H9 (cell line): ENCODE measurements around the gene RAB3IP. TPM values are rescaled to one million over a fixed set of nuclear protein-coding genes. Genes with fewer than 3 reads are reported as not detected.

Source experiments
- DNase-seq: peaks from one replicate; pipeline ENCODE4 v3.0.0-alpha.2; 2017
- H2AFZ ChIP-seq: one replicate; pipeline ENCODE4 v1.6.1; 2013; ENCODE audit warnings: mild to moderate bottlenecking, low read length, control low read depth, moderate library complexity
- H2AK5ac ChIP-seq: 2 replicates; pipeline ENCODE4 v1.6.1; 2013; ENCODE audit warnings: low read length, control low read depth, mixed read lengths; ENCODE audit not compliant: insufficient read length
- H2BK120ac ChIP-seq: one replicate; pipeline ENCODE4 v1.6.1; 2013; ENCODE audit warnings: low read depth, mild to moderate bottlenecking, low read length, control low read depth, inconsistent platforms; ENCODE audit not compliant: poor library complexity, severe bottlenecking
- H2BK12ac ChIP-seq: 2 replicates; pipeline ENCODE4 v1.6.1; 2013; ENCODE audit warnings: low read length, control low read depth, mixed read lengths, low read depth; ENCODE audit not compliant: insufficient read length
- H2BK15ac ChIP-seq: 2 replicates; pipeline ENCODE4 v1.6.1; 2013; ENCODE audit warnings: low read depth, low read length, control low read depth
- H2BK20ac ChIP-seq: one replicate; pipeline ENCODE4 v1.6.1; 2013; ENCODE audit warnings: low read depth, mild to moderate bottlenecking, low read length, control low read depth, inconsistent platforms; ENCODE audit not compliant: poor library complexity, severe bottlenecking
- H2BK5ac ChIP-seq: 2 replicates; pipeline ENCODE4 v1.6.1; 2013; ENCODE audit warnings: low read length, control low read depth, mixed read lengths; ENCODE audit not compliant: insufficient read length
- H3K14ac ChIP-seq: 2 replicates; pipeline ENCODE4 v1.6.1; 2013; ENCODE audit warnings: low read length, control low read depth; ENCODE audit not compliant: insufficient read depth
- H3K18ac ChIP-seq: 2 replicates; pipeline ENCODE4 v1.6.1; 2013; ENCODE audit warnings: low read depth, mild to moderate bottlenecking, mixed read lengths, low read length, control low read depth; ENCODE audit not compliant: insufficient read length
- H3K23ac ChIP-seq: 2 replicates; pipeline ENCODE4 v1.6.1; 2013; ENCODE audit warnings: low read length, control low read depth, mixed read lengths, low read depth; ENCODE audit not compliant: insufficient read length
- H3K23me2 ChIP-seq: 2 replicates; pipeline ENCODE4 v1.6.1; 2013; ENCODE audit warnings: low read depth, mild to moderate bottlenecking, mixed read lengths, low read length, control low read depth; ENCODE audit not compliant: insufficient read length, poor library complexity, severe bottlenecking
- H3K27ac ChIP-seq: 2 replicates; pipeline ENCODE4 v1.5.1; 2013; ENCODE audit warnings: low read length, control low read depth, mixed read lengths, low read depth; ENCODE audit not compliant: insufficient read length
- H3K27me3 ChIP-seq: 2 replicates; pipeline ENCODE4 v1.6.1; 2013; ENCODE audit warnings: low read length, control low read depth, inconsistent platforms; ENCODE audit not compliant: insufficient read depth
- H3K4ac ChIP-seq: 2 replicates; pipeline ENCODE4 v1.6.1; 2013; ENCODE audit warnings: low read depth, mild to moderate bottlenecking, control low read depth, inconsistent platforms, low read length, moderate library complexity
- H3K4me1 ChIP-seq: 2 replicates; pipeline ENCODE4 v1.6.1; 2013; ENCODE audit warnings: low read length, control low read depth, inconsistent platforms; ENCODE audit not compliant: insufficient read depth
- H3K4me2 ChIP-seq: 2 replicates; pipeline ENCODE4 v1.6.1; 2013; ENCODE audit warnings: low read length, control low read depth, mixed read lengths; ENCODE audit not compliant: insufficient read length, insufficient read depth
- H3K56ac ChIP-seq: 2 replicates; pipeline ENCODE4 v1.6.1; 2013; ENCODE audit warnings: low read depth, mild to moderate bottlenecking, mixed read lengths, low read length, control low read depth; ENCODE audit not compliant: insufficient read length
- H3K79me1 ChIP-seq: 2 replicates; pipeline ENCODE4 v1.6.1; 2013; ENCODE audit warnings: low read depth, mild to moderate bottlenecking, moderate library complexity, low read length, control low read depth, inconsistent platforms; ENCODE audit not compliant: insufficient read depth, poor library complexity, severe bottlenecking
- H3K79me2 ChIP-seq: 2 replicates; pipeline ENCODE4 v1.6.1; 2013; ENCODE audit warnings: low read length, control low read depth, inconsistent platforms; ENCODE audit not compliant: insufficient read depth
- H3K9ac ChIP-seq: 2 replicates; pipeline ENCODE4 v1.6.1; 2013; ENCODE audit warnings: low read length, control low read depth, mixed read lengths; ENCODE audit not compliant: insufficient read length; ENCODE audit errors: extremely low read depth
- H3K9me3 ChIP-seq: one replicate; pipeline ENCODE4 v1.6.1; 2013; ENCODE audit warnings: low read depth, low read length, inconsistent platforms; ENCODE audit not compliant: control insufficient read depth
- H3T11ph ChIP-seq: one replicate; pipeline ENCODE4 v1.6.1; 2013; ENCODE audit warnings: mild to moderate bottlenecking, low read length, control low read depth, inconsistent platforms
- H4K20me1 ChIP-seq: one replicate; pipeline ENCODE4 v1.6.1; 2013; ENCODE audit not compliant: control insufficient read depth, insufficient read length, insufficient read depth
- H4K5ac ChIP-seq: 2 replicates; pipeline ENCODE4 v1.6.1; 2013; ENCODE audit warnings: low read depth, mild to moderate bottlenecking, mixed read lengths, low read length, control low read depth; ENCODE audit not compliant: insufficient read length
- H4K8ac ChIP-seq: replicated peaks from 2 replicates; pipeline ENCODE4 v1.6.1; 2013; ENCODE audit warnings: low read length, control low read depth, mixed read lengths, low read depth; ENCODE audit not compliant: insufficient read length
- H4K91ac ChIP-seq: 2 replicates; pipeline ENCODE4 v1.6.1; 2013; ENCODE audit warnings: low read depth, mild to moderate bottlenecking, moderate library complexity, mixed read lengths, low read length, control low read depth; ENCODE audit not compliant: insufficient read length
- H3K27ac Mint-ChIP-seq, 3 experiments: 2 replicates in 2 of 3; 3 replicates in 1 of 3; pipeline ENCODE4 v1.8.0; 2020 to 2021; ENCODE audit warnings: mixed read lengths in 3 of 3, mild to moderate bottlenecking in 1 of 3, moderate library complexity in 1 of 3
- H3K27me3 Mint-ChIP-seq: 2 replicates; pipeline ENCODE4 v1.8.0; 2021; ENCODE audit warnings: low read depth, mild to moderate bottlenecking, moderate library complexity, mixed read lengths
- H3K36me3 Mint-ChIP-seq, 3 experiments: 2 replicates in 2 of 3; 3 replicates in 1 of 3; pipeline ENCODE4 v1.8.0; 2020 to 2021; ENCODE audit warnings: low read depth in 3 of 3, mixed read lengths in 3 of 3; ENCODE audit not compliant: insufficient read depth in 1 of 3
- H3K4me1 Mint-ChIP-seq, 2 experiments: 2 replicates each; pipeline ENCODE4 v1.8.0; 2020; ENCODE audit warnings: mixed read lengths in 2 of 2
- H3K4me3 Mint-ChIP-seq, 2 experiments: 2 replicates in 1 of 2; 3 replicates in 1 of 2; pipeline ENCODE4 v1.8.0; 2020 to 2021; ENCODE audit warnings: mild to moderate bottlenecking in 2 of 2, mixed read lengths in 2 of 2, moderate library complexity in 1 of 2
- H3K9me3 Mint-ChIP-seq, 2 experiments: 2 replicates in 1 of 2; 3 replicates in 1 of 2; pipeline ENCODE4 v1.8.0; 2020; ENCODE audit warnings: mild to moderate bottlenecking in 2 of 2, mixed read lengths in 2 of 2, moderate library complexity in 1 of 2
- WGBS: extraction: QIAGEN DNeasy Blood & Tissue Kit; methylation state at CpG from one replicate; pipeline ENCODE4 v1.1.7; 2013; ENCODE audit warnings: missing lambda C conversion rate, low lambda C conversion rate, mixed read lengths; ENCODE audit not compliant: insufficient read length; ENCODE audit errors: extremely low coverage; 5-methylcytosine and 5-hydroxymethylcytosine counted together
- total RNA-seq: library from RNA; stranded (reverse); gene quantifications from 2 replicates; pipeline ENCODE4 v1.2.1, GENCODE V29; 2021
- TF ChIP-seq, protein P1 (sequence below): fragments of 200-600 bp; sonication (generic); conservative IDR thresholded peaks from 3 replicates; pipeline ENCODE4 v1.8.0; 2021; ENCODE audit warnings: antibody characterized with exemption, mild to moderate bottlenecking

The RAB3IP gene
- total RNA-seq, 1 experiment from 2014 or later = 45.5 TPM

GRCh38 chr12:69756088-69756755 lies 17.6 kb downstream of the RAB3IP start:
- Histone ChIP-seq H2BK120ac (no peak overlapping the region), H3K27ac (no peak overlapping the region), H4K20me1 (no peaks in the 10 kb centered on the region), H3K79me2 (no peaks in the 10 kb centered on the region), H3K4ac (no peak overlapping the region), H2BK15ac (no peak overlapping the region), H3K56ac (no peak overlapping the region), H3K9me3 (peaks cover 4% of the 10 kb centered on the region), H4K91ac (no peak overlapping the region), H3K18ac (no peak overlapping the region), H3K79me1 (no peaks in the 10 kb centered on the region), H3K23ac (no peak overlapping the region), H3K23me2 (no peaks in the 10 kb centered on the region), H4K8ac (no peak overlapping the region), H2BK5ac (no peak overlapping the region), H4K5ac (no peak overlapping the region), H3K27me3 (no peaks in the 10 kb centered on the region), H2AK5ac (no peak overlapping the region), H2BK20ac (no peak overlapping the region), H3T11ph (no peak overlapping the region), H2AFZ (no peak overlapping the region), H3K9ac (no peak overlapping the region), H2BK12ac (no peak overlapping the region), H3K4me1 (no peaks in the 10 kb centered on the region), H3K14ac (no peak overlapping the region), H3K4me2 (no peak overlapping the region)
- H3K9me3 Mint-ChIP-seq = peaks cover 28 to 31% of the 10 kb centered on the region in 2 experiments
- no peak overlapping the region for H3K4me3 Mint-ChIP-seq
- no peaks in the 10 kb centered on the region for H3K4me1 Mint-ChIP-seq
- no CpG with 5 or more reads among the region's 6 CpGs for WGBS
- H3K27ac Mint-ChIP-seq = no peak overlapping the region
- no peak for DNase-seq
- peaks cover 42 to 52% (median 52%) of the 10 kb centered on the region in 3 experiments for H3K36me3 Mint-ChIP-seq
- H3K27me3 Mint-ChIP-seq = no peaks in the 10 kb centered on the region
- TF ChIP-seq, protein P1, sequence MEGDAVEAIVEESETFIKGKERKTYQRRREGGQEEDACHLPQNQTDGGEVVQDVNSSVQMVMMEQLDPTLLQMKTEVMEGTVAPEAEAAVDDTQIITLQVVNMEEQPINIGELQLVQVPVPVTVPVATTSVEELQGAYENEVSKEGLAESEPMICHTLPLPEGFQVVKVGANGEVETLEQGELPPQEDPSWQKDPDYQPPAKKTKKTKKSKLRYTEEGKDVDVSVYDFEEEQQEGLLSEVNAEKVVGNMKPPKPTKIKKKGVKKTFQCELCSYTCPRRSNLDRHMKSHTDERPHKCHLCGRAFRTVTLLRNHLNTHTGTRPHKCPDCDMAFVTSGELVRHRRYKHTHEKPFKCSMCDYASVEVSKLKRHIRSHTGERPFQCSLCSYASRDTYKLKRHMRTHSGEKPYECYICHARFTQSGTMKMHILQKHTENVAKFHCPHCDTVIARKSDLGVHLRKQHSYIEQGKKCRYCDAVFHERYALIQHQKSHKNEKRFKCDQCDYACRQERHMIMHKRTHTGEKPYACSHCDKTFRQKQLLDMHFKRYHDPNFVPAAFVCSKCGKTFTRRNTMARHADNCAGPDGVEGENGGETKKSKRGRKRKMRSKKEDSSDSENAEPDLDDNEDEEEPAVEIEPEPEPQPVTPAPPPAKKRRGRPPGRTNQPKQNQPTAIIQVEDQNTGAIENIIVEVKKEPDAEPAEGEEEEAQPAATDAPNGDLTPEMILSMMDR = no peak
